LNCaP clone FGC (cell line): Measurements from ENCODE around the gene CAPN10.
"Not testable (repeated sequence)": the region's sequence is repeated elsewhere in the genome, so short reads cannot be mapped to it uniquely, and the experiment has no call there.

ENCODE experiments used
- DNase-seq: peaks from one replicate; pipeline ENCODE4 v3.0.0-alpha.2; 2011; ENCODE audit warnings: low read depth
- H3K4me3 ChIP-seq: 2 replicates; pipeline ENCODE4 v1.5.1; 2011; ENCODE audit warnings: mild to moderate bottlenecking, low read depth, low read length, control low read depth
- CTCF ChIP-seq: IDR thresholded peaks from 2 replicates; pipeline ENCODE4 v1.5.1; 2012; ENCODE audit warnings: mild to moderate bottlenecking; ENCODE audit not compliant: control insufficient read depth, insufficient read depth; ENCODE audit errors: extremely low read depth

Gene CAPN10

GRCh38 chr2:240615820-240616547, 29.4 kb downstream of the CAPN10 start:
- no peak overlapping the region for H3K4me3 ChIP-seq
- DNase-seq = no peak
- no peak for TF ChIP-seq CTCF

- not testable (repeated sequence) for DNase-seq
Observed at GRCh38 chr2:240616860-240617666, 30.5 kb downstream of the CAPN10 start.

GRCh38 chr2:240618776-240619175, 32.2 kb downstream of the CAPN10 start:
- no peak overlapping the region for H3K4me3 ChIP-seq
- no peak for TF ChIP-seq CTCF
- DNase-seq = no peak

More at GRCh38 chr2:240616860-240617666, 30.5 kb downstream of the CAPN10 start:
- not testable (repeated sequence) for H3K4me3 ChIP-seq

- H3K4me3 ChIP-seq = no peak overlapping the region
- no peak for DNase-seq
- no peak for TF ChIP-seq CTCF
Observed at GRCh38 chr2:240619506-240620148, 33.1 kb downstream of the CAPN10 start.

GRCh38 chr2:240620149-240620731, 33.7 kb downstream of the CAPN10 start:
- H3K4me3 ChIP-seq = no peak overlapping the region
- no peak for DNase-seq
- TF ChIP-seq CTCF = no peak

- no peak overlapping the region for H3K4me3 ChIP-seq
- TF ChIP-seq CTCF = no peak
Observed at GRCh38 chr2:240620859-240621258, 34.3 kb downstream of the CAPN10 start.

GRCh38 chr2:240622060-240622411, 35.5 kb downstream of the CAPN10 start:
- TF ChIP-seq CTCF = no peak
- DNase-seq = no peak
- no peak overlapping the region for H3K4me3 ChIP-seq

More at GRCh38 chr2:240620859-240621258, 34.3 kb downstream of the CAPN10 start:
- no peak for DNase-seq
